Stimulated activated naive B cell treated with anti-CD40 and anti-IgM and Interleukin-4, amounts not matched to agents 10 μg/mL and 1 μg/mL and 100 μg/mL, for 72 hours (primary cell): ENCODE results near the gene MICU1.
"Not testable (repeated sequence)": the region's sequence is repeated elsewhere in the genome, so short reads cannot be mapped to it uniquely, and the experiment has no call there.

ENCODE experiments used
- ATAC-seq, 2 donors: fragments of 150-1000 bp; cut with Tn5 transposase; replicated peaks; 2 replicates each; pipeline ENCODE4 v1.10.0; 2021; ENCODE audit warnings: moderate library complexity in 1 of 2
- DNase-seq: peaks from one replicate; pipeline ENCODE4 v3.0.0; 2021
- H3K27ac Mint-ChIP-seq: one replicate; pipeline ENCODE4 v1.8.0; 2022; ENCODE audit warnings: mild to moderate bottlenecking, mixed read lengths
- H3K27me3 Mint-ChIP-seq, 2 donors: one replicate each; pipeline ENCODE4 v1.8.0; 2022; ENCODE audit warnings: mixed read lengths in 2 of 2
- H3K36me3 Mint-ChIP-seq, 2 donors: one replicate each; pipeline ENCODE4 v1.8.0; 2022; ENCODE audit warnings: mixed read lengths in 2 of 2, mild to moderate bottlenecking in 1 of 2
- H3K4me1 Mint-ChIP-seq, 2 donors: one replicate each; pipeline ENCODE4 v1.8.0; 2022; ENCODE audit warnings: mixed read lengths in 2 of 2, mild to moderate bottlenecking in 1 of 2
- H3K4me3 Mint-ChIP-seq, 2 donors: one replicate each; pipeline ENCODE4 v1.8.0; 2022; ENCODE audit warnings: mild to moderate bottlenecking in 2 of 2, mixed read lengths in 2 of 2, moderate library complexity in 1 of 2
- H3K9me3 Mint-ChIP-seq, 2 donors: one replicate each; pipeline ENCODE4 v1.8.0; 2022; ENCODE audit warnings: mixed read lengths in 2 of 2, mild to moderate bottlenecking in 1 of 2

The MICU1 gene

DNA sequence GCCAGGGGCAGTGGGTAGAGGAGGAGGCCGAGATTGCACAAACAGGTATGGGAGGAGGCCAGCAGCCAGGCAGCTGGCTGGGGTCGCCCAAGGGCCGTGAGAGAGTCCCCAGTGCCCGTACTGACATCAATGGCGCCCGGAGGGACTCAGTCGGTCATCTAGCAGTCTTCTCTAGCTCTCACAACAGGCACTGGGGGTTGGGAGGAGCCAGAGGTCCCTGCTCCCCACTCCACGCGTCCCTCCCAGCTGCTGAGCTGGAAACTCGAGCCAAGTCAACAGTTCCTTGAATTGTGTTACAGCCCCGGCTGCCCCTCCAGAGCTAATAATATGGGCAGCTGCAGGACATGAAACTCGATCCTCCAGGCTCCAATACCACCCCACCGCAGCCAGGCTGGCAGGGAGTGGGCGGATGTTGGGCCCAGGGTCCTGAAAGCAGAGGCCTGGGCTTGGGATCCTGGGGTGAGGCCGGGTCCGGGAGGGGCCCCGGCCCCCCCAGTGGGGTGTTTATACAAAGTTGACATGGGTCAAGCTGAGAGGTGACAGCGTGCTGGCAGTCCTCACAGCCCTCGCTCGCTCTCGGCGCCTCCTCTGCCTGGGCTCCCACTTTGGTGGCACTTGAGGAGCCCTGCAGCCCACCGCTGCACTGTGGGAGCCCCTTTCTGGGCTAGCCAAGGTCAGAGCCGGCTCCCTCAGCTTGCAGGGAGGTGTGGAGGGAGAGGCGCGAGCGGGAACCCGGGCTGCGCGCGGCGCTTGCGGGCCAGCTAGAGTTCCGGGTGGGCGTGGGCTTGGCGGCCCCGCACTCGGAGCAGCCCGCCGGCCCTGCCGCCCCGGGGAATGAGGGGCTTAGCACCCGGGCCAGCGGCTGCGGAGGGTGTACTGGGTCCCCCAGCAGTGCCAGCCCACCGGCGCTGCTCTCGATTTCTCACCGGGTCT lies 300.4 kb downstream of the MICU1 start:
- not testable (repeated sequence) for H3K27me3 Mint-ChIP-seq, H3K27ac Mint-ChIP-seq, H3K36me3 Mint-ChIP-seq, H3K9me3 Mint-ChIP-seq, DNase-seq, H3K4me3 Mint-ChIP-seq, ATAC-seq
- peaks cover 62 to 85% of the 10 kb centered on the region in 2 donors for H3K4me1 Mint-ChIP-seq

DNA sequence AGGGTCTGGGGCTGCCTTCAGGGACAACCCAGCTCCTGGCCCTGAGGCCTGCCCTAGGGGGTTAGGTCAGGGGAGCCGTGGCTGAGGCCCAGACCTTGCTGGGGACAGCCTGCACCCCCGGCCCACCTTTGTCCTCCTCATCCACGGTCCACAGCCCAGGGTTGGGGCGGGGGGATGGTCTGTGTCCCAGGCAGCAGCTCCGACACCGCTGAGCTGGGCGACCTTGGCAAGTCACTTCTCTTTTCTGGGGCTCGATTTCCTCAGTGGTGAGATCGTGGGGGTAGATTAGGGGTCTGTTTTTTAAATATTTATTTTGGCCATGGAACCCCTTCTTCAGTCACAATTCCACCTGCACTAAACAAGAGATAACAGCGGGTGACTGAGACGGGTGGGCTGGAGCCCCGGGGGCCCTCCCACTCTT lies 302.1 kb downstream of the MICU1 start:
- Mint-ChIP-seq H3K36me3 (peaks cover 0 to 3% of the 10 kb centered on the region in 2 donors), H3K27ac (peak overlapping the region; percentile 92), H3K9me3 (peaks cover 3 to 4% of the 10 kb centered on the region in 2 donors), H3K27me3 (no peaks in the 10 kb centered on the region), H3K4me3 (peak overlapping the region in 1 of 2 donors; percentile 61), H3K4me1 (peaks cover 57 to 81% of the 10 kb centered on the region in 2 donors)
- no peak for ATAC-seq
- no peak for DNase-seq

DNA sequence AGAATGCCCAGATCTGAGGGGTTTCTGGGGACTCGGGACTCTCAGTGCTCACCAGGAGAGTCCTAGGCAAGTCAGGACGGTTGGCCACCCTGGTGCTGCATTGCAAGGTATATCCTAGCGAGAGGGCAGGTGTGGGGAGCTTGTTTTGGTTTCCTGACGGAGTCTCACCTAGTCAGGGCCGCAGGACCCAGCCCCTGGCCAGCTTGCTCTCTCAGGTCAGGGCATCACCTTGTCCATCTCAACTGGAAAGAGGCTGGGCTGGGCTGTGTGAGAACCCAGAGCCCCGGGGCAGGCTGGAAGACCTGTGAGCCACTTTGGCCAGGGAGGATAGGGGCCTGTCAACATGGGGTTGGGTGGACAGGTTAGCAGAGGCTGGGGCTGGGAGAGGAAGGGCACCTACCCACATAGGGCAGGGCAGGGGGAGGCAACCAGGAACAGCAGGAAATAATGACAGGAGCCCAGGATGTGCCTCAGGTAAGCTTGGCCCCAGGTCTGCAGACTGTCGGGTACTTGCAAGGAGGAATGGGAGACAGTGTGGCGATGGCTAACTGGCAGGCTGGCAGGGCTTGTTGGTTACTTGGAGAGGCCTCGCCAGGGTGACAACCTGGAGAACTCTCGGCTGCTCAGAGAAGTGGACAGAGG lies 302.6 kb downstream of the MICU1 start:
- Mint-ChIP-seq H3K9me3 (peaks cover 3 to 4% of the 10 kb centered on the region in 2 donors), H3K27me3 (no peaks in the 10 kb centered on the region)

DNA sequence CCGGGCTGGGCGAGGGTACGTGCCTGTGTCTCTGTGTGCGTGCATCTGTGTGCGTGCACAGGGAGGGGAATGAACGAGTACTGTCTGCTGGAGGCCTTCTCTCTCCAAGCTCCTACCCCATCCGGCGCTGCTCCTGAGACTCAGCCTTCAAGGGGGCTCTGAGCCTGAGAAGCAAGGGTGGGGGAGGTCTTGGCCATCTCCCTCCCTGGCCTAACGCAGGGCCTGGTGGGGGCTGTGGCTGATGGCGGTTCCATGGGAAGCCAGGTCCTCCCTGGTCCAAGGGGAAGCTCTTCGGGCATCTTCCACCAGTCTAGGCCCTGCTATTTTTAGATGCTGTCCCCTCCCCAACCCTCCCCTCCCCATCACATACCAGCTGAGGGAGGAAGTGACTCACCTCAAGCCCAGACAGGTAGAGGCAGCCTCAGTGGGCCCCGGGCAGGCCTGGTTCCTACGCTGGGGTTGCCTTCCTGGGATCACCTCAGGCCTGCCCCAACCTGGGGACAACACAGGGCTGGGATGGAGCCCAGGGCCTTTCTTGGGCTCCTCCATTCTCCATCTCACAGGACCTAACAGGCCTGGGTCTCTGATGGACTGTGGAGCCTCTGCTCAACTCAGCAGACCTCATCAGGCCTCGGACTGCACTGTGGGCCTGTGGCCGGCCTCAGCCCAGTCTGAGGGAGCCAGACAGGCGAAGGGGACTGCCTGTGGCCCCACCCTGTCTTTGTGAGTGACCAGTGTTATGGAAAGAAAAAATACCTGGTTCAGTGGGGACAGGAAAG lies 303.4 kb downstream of the MICU1 start:
- peak overlapping the region; percentile 92 for H3K27ac Mint-ChIP-seq
- peaks cover 0 to 3% of the 10 kb centered on the region in 2 donors for H3K36me3 Mint-ChIP-seq
- DNase-seq: no peak
- H3K27me3 Mint-ChIP-seq: no peaks in the 10 kb centered on the region
- H3K4me3 Mint-ChIP-seq: no peak overlapping the region
- ATAC-seq: no peak
- H3K9me3 Mint-ChIP-seq: peaks cover 3 to 4% of the 10 kb centered on the region in 2 donors
- H3K4me1 Mint-ChIP-seq: peaks cover 52 to 77% of the 10 kb centered on the region in 2 donors

More for the DNA sequence above, 302.6 kb downstream of the MICU1 start:
- Mint-ChIP-seq H3K4me3 (peak overlapping the region; percentile 29 to 61), H3K27ac (peak overlapping the region; percentile 92), H3K36me3 (peaks cover 0 to 3% of the 10 kb centered on the region in 2 donors), H3K4me1 (peaks cover 56 to 81% of the 10 kb centered on the region in 2 donors)
- no peak for DNase-seq
- no peak for ATAC-seq

DNA sequence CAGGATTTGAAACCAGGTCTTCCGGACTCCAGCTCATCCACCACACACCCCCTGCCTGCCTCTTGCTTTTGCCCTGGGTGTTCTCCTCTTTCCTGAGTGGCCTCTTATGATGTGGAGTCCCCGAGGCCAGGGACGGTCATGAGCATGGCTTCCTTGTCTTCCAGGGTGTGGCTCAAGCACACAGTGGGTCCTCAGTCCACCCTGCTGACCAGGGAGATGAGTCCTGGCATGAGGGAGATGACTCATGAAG lies 303.9 kb downstream of the MICU1 start:
- Mint-ChIP-seq H3K27ac (peak overlapping the region; percentile 89), H3K36me3 (peaks cover 0 to 3% of the 10 kb centered on the region in 2 donors), H3K4me3 (no peak overlapping the region), H3K27me3 (no peaks in the 10 kb centered on the region), H3K4me1 (peaks cover 54 to 78% of the 10 kb centered on the region in 2 donors), H3K9me3 (peaks cover 3 to 4% of the 10 kb centered on the region in 2 donors)
- DNase-seq (no peak), ATAC-seq (no peak)

DNA sequence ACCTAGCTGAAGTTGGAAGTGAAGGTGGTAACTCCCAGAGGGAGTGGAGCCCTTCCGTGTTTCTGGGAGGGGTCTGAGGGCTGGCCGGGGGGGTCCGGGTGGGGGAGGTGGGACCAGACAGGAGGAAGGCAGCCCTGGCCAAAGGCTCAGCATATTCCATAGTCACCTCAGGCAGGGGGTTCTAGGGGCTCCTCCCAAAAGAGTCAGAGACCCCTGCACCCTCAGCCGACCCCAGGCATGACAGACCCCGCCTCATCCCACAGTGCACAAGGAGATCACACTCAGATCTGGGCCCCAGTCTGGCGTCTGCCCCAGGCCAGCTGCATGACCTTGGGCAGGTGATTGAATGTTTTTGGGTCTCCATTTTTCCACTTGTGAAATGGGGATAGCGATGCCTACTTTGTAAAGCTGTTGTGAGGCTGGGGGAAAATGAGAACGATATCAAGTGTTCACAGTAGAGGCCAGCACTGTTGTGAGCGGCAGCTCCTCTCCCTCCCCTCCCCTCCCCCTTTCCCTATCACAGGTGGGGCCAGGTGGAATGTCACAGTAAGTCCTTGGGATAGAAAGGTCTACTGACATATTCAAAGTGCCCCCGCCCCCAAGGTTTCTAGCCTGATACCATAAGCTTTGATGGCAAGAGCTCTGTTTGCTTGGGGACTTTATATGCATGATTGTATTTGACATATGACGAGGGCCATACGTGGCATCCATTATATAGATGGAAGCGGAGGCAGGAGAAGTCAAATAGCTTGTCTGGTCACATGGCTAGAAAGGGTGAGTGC lies 304.4 kb downstream of the MICU1 start:
- DNase-seq: no peak
- H3K27me3 Mint-ChIP-seq: no peaks in the 10 kb centered on the region
- peak overlapping the region; percentile 80 to 85 for H3K4me3 Mint-ChIP-seq
- H3K27ac Mint-ChIP-seq: peak overlapping the region; percentile 100
- peaks cover 0 to under 1% of the 10 kb centered on the region in 2 donors for H3K9me3 Mint-ChIP-seq
- no peaks in the 10 kb centered on the region for H3K36me3 Mint-ChIP-seq
- ATAC-seq: no peak
- H3K4me1 Mint-ChIP-seq: peaks cover 51 to 78% of the 10 kb centered on the region in 2 donors

DNA sequence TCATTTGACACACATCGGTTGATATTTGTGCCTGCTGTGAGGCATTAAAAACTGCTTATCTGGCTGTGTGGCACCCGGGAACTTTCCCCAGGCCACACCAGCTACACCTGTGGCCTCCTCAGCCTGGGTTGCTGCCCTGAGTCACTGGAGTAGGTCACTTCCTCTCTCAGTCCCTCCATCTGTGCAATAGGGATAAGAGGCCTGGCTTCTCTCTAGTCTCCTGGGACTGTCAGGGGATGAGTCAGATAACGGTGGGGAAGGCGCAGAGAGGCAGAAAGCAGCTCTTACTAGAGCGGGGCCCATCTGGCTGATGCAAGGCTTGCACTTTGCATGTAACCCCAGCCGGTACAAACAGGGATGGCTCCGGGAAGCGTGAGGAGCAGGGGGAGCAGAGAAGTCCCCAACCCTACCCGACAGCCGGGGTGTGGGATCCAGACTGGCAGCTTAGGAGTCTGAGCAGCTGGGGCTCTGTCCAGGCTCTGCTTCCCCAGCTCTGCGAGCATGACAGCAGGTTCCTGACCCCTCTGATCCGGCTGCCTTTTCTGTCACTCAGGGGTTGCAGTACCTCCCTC lies 305.1 kb downstream of the MICU1 start:
- Mint-ChIP-seq H3K27me3 (no peaks in the 10 kb centered on the region), H3K4me1 (peaks cover 56 to 84% of the 10 kb centered on the region in 2 donors), H3K27ac (peak overlapping the region; percentile 100), H3K4me3 (peak overlapping the region; percentile 80 to 85), H3K36me3 (no peaks in the 10 kb centered on the region), H3K9me3 (no peaks in the 10 kb centered on the region)
- peak; percentile 93 for DNase-seq
- ATAC-seq: peak; percentile 81 to 82

DNA sequence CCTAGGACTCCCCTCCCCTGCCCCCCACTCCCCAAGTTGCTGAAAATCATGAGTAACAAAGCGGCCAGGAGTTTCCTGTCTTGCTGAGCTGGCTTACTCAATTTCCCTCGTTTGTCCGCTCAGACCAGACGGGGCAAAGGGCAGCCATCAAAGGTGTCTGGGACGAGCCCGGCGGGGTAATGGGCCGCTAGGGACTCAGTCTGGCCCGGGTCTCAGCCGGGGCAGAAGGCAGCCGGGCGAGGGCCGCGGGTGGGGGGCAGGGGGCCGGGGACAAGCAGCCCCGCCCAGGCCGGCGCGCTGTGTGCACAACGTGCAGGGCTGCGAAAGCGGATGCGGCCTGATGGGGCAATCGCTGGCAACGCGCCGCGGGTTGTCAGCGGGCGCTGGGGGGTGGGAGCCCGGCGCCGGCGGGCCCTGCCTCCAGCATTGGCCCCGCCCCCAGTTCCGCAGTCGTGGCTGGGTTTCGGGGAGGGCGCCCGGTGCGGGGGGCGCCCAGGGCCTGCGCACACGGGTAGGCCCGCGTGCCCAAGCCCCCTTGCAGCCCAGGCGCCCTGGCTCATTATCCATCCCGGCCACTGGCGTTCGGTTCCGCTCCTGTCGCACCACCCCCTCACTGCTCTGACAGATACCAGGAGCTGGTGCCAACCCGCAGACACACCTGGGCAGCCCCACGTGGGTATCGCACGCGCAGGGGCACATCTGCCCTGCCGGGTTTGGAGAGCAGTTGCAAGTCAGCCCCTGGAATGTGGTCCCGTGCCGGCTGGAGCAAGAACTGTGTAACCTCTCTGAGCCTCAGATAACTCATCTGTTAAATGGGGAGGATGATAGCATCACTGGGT lies 306.2 kb downstream of the MICU1 start:
- Mint-ChIP-seq H3K27ac (peak overlapping the region; percentile 100), H3K4me3 (peak overlapping the region; percentile 80 to 83), H3K27me3 (no peaks in the 10 kb centered on the region), H3K9me3 (no peaks in the 10 kb centered on the region), H3K36me3 (no peaks in the 10 kb centered on the region), H3K4me1 (peaks cover 57 to 84% of the 10 kb centered on the region in 2 donors)
- peak; percentile 90 for DNase-seq
- peak; percentile 62 to 69 for ATAC-seq

DNA sequence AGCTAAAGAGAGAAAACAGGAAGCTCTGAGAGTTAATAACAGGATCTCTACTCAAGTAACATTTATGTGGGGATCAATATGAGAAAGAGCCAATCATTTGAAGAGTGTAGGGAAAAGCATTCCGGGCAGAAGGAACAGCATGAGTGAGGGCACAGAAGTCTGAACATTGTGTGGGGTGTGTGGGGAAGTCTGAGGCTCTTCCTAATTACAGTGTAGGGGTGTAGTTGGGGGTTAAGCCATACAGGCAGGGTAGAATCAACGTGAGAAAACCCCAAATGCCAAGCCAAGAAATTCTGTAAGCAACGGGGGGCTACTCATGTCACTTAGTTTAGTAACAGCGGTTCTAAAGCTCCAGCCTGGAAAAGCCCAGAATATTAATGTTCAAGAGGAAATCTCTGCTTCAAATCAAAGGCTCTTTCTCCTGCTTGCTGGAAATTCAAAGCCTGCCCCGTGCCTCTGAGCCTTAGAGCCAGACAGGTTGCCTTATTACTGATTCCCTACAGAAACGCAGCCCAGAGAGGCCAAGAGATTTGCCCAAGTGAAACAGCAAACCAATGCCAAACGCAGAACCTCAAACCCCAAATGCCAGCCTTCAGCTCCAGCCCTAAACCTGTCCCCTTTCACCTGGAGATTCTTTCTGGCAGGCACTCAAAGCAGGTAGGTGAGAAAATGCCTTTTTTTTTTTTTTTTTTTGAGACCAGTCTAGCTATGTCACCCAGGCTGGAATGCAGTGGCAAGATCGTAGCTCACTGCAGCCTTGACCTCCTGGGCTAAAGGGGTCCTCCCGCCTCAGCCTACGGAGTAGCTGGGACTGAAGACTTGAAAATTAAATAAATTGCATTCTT lies 307.2 kb downstream of the MICU1 start:
- H3K27me3 Mint-ChIP-seq: no peaks in the 10 kb centered on the region
- peak overlapping the region; percentile 73 to 78 for H3K4me3 Mint-ChIP-seq
- no peaks in the 10 kb centered on the region for H3K9me3 Mint-ChIP-seq
- peak overlapping the region; percentile 94 for H3K27ac Mint-ChIP-seq
- DNase-seq (no peak), ATAC-seq (no peak)
- peaks cover 49 to 74% of the 10 kb centered on the region in 2 donors for H3K4me1 Mint-ChIP-seq
- no peaks in the 10 kb centered on the region for H3K36me3 Mint-ChIP-seq
